ENCODE measurements around the gene PDZRN4.
"Not testable (repeated sequence)": the region's sequence is repeated elsewhere in the genome, so short reads cannot be mapped to it uniquely, and the experiment has no call there.

Gene PDZRN4

DNA sequence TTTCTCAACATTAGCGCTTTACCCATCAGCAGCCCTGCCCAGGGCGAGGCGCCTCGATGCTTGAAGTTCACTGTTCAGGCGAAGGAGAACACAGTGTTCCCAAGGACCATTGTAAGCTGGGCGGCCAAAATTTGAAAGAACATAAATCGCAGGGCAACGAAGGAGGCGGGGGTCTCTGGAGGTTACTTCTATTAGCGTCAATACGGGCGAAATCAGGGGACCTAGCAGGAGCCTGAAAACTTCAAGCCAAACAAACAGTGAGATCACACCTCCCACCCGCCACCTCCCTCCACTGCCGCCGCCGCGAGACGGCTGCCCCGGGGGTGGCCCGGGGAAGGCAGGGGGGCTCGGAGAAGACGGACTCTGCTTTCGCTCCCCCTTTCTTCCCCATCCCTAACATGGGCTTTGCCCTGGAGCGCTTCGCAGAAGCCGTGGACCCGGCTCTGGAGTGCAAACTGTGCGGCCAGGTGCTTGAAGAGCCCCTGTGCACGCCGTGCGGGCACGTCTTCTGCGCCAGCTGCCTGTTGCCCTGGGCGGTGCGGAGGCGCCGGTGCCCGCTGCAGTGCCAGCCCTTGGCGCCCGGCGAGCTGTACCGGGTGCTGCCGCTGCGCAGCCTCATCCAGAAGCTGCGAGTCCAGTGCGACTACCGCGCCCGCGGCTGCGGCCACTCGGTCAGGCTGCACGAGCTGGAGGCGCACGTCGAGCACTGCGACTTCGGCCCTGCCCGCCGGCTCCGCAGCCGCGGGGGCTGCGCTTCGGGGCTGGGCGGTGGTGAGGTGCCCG lies at the start of gene PDZRN4:
Gene PDZRN4 (plus strand): TSS at position 263 of the 783 bp plus-strand sequence.
- DNase-seq (ENCODE audit: low read depth in 1 of 2, low spot score in 1 of 2): no peak

DNA sequence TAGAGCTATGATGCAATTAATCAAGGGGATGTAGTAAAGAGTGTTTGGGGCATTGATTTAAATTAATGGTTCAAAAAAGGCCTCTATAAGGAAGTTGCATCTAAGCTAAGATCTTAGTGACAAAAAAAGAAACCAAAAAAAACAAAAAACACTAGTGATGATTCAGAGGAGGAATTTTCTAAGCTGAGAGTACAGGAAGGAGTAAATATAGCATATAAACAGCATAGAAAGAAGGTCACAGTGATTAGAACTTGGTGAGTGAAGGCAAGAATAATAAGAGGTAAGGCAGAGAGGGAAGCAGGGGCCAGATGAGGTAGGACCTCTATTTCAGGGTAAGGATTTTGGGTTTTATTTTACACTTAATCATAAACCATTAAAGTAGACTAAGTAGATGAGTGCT lies 48.0 kb upstream of the PDZRN4 start:
- no peak for DNase-seq (ENCODE audit: low read depth in 1 of 2, low spot score in 1 of 2)

DNA sequence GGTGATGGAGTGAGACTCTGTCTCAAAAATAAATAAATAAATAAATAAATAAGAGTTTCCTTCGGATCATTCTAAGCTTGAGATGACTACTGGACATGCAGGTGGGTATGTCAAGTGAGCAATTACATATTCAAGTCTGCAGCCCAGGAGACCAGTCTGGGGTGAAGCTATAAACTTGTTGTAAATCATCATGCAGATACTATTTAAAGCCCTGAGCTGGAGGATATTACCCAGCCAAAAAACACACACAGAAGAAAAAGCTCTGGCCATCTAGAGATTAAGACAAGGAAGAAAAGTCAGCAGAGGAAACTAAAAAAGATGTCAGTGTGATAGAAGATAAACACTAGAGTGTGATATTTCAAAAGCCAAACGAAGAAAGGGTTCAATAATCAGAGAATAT lies 47.0 kb upstream of the PDZRN4 start:
- no peak for DNase-seq (ENCODE audit: low read depth in 1 of 2, low spot score in 1 of 2)

DNA sequence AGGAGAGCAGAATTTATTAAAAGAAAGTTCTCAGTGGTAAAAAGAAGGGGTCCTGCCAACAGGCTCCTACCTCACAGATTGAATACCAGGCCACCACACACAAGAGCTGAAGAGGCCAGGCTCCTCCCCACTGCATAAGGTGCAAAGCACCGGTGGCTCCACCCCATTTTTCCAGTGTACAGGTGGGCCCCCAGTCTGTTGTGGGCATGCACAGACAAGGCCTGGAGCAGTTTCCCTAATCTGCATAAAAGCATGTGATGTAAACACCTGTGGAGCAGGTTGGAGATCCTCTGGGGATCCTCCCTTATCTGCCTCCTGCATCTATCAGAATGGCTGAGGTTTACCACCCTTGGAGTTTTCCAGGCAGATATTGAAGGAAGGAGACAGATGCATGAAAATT lies 45.7 kb upstream of the PDZRN4 start:
- no peak for DNase-seq (ENCODE audit: low read depth in 1 of 2, low spot score in 1 of 2)

DNA sequence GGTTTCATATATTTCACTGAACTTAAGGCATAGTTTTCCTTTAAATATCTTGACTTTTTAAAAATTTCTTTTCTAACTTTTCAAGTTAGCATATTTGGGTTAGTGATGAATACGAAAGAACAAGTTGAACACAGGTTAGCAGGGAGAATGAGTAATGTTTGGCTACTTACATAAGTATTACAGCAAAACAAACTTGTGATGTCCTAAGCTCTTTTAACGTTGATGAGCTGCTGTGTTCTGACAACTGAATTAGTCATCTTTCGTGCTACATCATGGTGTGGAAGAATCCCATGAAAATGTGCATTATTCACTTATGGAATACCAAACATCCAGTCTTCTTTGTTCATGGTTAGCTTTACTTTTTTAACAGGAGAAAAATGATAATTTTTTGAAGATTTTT lies 36.3 kb upstream of the PDZRN4 start:
- no peak for DNase-seq (ENCODE audit: low read depth in 1 of 2, low spot score in 1 of 2)

DNA sequence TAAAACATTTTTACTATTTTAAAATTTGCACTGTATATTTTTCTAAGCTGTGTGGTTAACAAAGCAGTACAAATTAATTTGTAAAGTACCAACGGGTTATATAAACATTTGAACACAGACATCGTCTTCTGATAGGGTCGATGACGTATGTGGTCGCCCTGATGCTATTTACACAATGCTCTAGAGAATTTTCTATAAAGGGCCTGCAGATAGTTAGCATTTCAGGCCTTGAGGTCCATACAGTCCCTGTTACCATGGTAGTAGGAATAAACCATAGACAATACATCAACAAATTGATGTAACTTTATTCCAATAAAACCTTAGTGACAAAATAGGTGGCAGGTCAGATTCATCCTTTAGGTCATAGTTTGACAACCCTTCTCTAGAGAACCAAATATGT lies 25.7 kb upstream of the PDZRN4 start:
- DNase-seq (ENCODE audit: low read depth in 1 of 2, low spot score in 1 of 2): no peak

DNA sequence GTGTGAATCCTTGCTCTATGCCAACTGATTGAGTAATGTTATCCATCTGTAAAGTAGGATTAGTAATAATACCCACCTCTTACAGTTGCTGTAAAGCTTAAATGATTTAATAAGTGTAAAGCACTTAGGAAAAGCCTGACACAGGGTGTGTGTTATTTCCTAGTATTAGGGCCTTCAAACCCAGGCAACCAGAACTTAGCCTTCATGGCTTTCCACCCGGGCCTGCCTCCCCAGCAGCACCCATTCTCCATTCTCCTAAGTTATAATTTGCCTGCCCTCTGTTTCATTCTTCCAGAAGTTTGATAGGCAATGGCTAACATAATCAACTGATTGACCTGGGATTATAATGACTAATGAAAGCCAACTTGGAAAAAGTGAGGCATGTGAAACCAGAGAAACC lies 20.4 kb upstream of the PDZRN4 start:
- no peak for DNase-seq (ENCODE audit: low read depth in 1 of 2, low spot score in 1 of 2)

DNA sequence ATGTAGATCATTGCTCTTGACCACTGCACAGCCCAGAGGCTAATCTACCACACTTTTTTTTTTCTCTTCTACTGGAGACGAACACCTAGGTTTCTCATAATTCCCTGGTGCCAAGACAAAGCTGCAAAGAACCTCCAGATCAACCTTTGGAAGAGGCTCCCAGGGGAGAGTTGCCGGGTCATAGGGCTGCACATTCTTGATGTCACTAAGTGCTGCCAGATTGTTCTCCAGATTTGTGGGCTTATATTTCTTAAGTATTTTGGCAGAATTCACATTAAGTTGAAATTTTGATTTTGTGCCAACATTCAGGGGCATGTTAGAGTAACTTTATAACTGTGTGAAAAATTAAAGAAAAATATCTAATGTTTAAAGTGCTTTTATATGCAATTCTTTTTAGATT lies 13.5 kb upstream of the PDZRN4 start:
- no peak for DNase-seq (ENCODE audit: low read depth in 1 of 2, low spot score in 1 of 2)

DNA sequence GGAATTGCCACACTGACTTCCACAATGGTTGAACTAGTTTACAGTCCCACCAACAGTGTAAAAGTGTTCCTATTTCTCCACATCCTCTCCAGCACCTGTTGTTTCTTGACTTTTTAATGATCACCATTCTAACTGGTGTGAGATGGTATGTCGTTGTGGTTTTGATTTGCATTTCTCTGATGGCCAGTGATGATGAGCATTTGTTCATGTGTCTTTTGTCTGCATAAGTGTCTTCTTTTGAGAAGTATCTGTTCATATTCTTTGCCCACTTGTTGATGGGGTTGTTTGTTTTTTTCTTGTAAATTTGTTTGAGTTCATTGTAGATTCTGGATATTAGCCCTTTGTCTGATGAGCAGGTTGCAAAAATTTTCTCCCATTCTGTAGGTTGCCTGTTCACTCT lies 8.6 kb upstream of the PDZRN4 start:
- DNase-seq (ENCODE audit: low read depth in 1 of 2, low spot score in 1 of 2): not testable (repeated sequence)

DNA sequence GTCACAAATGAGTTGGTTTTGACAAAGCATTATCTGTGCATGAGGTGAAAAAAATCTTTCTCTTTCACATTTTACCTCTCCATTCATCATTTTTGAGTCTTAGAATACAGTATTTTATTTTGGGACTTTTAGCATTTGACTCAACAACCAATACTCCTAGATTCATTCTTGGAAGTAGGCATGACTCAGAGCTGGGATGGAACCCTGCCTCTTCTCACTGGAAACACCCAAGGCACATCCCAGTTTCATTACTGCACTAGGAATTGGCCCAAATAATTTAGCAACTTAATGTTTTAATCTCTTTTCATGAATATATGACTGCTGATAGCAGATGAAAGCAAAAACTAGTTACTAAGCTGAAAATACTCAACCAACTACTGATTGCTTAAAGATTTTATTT lies 3.3 kb upstream of the PDZRN4 start:
- no peak for DNase-seq (ENCODE audit: low read depth in 1 of 2, low spot score in 1 of 2)

DNA sequence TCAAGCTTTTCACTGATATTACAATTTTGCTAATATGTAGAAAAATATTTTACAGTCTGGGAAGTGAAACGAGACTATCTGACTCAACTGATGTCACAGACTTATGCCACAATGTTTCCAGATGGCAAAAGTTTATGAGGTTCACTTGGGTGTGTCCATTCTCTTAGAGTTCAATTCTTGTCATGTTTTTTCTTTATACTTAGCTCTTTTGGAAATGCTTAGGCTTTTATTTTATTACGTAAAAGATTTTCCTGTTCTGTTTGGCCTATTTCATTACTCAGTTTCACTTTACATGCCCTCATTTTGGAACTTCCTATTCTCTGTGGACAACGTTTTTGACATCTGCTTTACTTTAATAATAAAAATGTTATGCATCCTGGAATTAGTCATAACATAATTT lies 2.1 kb upstream of the PDZRN4 start:
- DNase-seq (ENCODE audit: low read depth in 1 of 2, low spot score in 1 of 2): no peak

DNA sequence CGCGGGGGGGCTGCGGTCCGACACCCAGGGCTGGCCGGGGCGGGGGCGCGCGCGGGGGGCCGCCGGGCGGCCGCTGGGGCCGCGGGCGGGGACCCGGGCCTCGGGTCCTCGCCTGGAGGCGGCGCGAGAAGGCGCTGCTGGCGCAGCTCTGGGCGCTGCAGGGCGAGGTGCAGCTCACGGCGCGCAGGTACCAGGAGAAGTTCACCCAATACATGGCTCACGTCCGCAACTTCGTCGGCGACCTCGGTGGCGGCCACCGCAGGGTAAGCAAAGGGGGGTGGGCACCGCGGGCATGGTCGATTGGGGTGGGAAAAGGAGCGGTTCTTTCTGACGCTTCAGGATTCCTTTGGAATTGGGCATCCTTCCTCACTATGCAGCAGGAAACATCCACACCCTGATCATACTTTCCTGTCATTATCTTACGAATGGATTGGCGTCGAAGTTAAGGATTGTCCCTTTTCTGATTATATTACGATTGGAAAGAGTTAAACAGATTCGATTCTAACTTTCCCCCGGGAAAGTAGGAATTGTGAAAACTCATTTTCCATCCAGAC lies 798 bp downstream of the PDZRN4 start:
- DNase-seq (ENCODE audit: low read depth in 1 of 2, low spot score in 1 of 2): no peak

DNA sequence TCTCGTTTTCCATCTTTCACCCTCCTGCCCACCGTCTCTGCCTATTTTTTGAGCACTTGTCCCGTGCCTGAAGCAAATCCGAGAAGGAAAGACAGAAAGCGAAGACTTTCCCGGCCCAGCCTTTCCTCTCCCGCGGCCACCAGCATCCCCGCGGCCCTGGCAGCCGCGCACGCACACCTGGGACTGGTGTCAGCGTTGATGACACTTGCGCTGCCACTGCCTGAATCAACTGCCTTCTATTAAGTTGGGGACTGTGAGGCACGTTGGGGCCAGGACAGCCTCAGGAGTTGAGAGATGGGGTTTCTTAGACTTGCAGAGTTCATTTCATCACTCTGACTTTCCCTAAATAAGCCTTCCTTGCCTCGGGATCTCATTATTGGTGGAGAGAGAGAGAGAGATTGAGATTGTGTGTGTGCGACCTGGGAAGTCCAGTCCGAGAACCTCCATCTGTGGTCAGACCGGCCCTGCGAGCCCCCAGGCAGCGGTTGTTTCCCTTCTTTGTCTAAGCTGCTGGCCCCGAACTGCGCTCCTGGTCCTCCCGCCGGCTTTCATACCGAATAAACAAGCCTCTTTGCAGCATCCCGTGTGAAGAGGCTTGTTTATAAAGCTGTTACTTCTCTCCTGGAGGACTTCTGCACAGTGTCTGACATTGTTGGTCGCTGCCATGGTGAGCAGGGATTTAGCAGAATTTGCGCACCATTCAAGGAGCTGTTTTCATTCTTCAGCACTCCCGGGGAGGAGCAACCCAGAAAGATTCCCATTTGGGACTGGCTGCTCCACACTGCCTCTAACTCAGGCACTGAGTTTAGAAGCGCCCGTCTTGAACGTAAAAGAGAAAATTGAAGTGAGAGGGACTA lies 1.5 kb downstream of the PDZRN4 start:
- DNase-seq (ENCODE audit: low read depth in 1 of 2, low spot score in 1 of 2): no peak

DNA sequence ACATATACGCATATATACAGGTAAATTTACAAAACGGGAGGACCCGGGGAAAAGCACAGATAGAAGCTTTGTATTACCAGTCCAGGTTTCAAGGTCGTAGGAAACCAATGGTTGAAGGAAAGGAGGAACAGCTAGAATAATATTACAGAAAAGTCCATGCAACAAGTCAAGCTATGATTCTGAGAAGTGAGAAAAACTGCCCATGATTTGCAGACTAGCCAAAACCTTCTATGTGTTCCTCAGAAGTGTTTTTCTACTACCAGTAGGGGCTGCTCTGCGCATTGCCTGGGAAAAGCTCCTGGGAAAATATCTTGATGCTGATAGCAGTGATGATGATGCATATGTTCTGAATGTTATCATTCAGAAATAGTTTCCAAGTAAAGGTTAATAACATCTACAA lies 2.2 kb downstream of the PDZRN4 start:
- no peak for DNase-seq (ENCODE audit: low read depth in 1 of 2, low spot score in 1 of 2)

DNA sequence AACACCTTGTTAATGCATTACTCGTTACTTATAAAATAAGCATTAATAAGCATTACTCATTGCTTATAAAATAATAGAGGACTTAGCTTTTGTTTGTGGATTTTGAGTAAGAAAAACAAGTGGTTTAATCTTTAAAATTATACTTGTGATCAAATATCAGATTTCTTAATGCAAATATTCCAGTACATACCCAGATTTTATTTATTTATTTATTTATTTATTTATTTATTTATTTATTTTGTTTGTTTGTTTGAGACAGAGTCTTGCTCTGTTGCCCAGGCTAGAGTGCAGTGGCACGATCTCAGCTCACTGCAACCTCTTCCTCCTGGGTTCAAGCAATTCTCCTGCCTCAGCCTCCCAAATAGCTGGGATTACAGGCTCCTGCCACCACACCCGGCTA lies 3.4 kb downstream of the PDZRN4 start:
- DNase-seq (ENCODE audit: low read depth in 1 of 2, low spot score in 1 of 2): not testable (repeated sequence)

DNA sequence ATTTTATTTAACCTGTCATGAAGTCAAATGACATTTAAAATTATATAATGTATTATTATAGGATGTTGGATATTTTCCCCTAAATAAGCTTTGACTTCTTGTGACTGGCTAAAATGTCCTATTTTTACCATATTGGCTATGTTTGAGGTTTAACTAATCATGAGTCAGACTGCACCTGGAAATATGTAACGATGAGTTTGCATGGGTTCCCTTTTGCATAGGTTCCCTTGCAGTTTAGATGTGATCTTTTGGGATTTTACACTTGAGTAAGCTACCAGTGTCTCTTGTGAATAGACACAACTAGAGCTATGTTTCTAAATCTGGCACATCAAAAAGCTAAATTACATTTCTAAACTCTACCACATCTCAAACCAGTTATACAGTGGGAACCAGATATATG lies 5.2 kb downstream of the PDZRN4 start:
- no peak for DNase-seq (ENCODE audit: low read depth in 1 of 2, low spot score in 1 of 2)

DNA sequence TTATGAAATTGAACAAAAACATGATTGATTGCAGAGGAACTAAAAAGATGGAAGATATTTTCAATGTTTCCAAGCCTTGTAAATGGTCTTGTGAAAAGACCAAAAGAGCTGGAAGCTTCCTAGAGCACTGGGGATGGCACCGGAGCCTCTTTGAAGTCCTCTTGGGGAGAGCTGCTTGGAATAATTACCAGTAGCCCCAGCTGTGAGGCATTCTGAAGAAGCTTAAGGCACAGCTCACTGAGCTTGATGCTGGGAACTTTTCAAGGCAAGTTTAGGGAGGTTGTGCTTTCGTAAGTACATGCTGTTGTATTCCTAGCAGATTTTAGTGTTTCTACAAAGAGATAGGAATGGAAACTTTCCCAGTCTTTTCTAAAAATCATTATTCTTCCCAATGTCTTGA lies 13.9 kb downstream of the PDZRN4 start:
- no peak for DNase-seq (ENCODE audit: low read depth in 1 of 2, low spot score in 1 of 2)

DNA sequence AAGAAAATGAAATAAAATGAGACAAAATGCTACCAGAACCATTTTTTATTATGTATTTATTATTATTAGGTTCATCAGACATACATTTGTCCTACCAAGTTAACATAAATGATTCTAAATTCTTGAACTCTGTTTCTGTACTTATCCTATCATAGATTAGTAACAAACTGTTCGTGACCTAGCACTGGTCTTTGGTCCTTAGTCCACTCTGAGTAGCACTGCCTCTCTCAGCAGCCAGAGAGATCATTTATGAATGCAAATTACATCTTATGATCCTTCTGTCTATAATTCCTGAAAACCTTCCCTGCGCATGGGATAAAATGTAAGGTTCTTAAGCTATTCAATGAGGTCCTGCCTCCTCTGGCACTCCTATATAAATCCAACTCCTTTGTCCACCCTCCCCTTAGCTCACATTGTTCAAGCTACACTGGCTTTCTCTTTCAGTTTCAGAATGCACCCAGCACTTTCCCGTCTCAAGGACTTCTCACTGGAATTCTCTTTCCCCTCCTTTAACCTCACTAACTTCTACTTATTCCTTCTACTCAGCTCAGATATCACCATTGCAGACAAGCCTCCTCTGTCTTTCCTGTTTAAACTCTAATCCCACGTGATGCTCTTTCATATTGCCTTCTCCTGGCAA lies 17.1 kb downstream of the PDZRN4 start:
- DNase-seq (ENCODE audit: low read depth in 1 of 2, low spot score in 1 of 2): no peak

DNA sequence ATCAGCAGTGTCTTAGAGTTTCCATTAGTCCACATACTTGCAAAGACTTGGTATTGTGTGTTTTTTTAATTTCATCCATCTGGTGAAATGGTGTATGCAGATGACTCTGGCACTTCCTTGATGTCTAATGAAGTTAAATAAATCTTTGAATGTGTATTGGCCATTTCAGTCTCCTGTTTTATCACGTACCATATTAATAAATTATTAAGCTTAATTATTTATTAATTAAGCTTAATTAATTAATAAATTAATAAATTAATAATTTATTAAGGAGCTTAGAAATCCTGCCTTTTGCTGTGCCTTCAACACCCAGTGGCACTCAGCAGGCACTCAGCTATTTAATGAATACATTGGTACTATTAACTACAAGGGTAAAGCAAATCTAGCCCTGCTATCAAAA lies 18.2 kb downstream of the PDZRN4 start:
- DNase-seq (ENCODE audit: low read depth in 1 of 2, low spot score in 1 of 2): no peak

DNA sequence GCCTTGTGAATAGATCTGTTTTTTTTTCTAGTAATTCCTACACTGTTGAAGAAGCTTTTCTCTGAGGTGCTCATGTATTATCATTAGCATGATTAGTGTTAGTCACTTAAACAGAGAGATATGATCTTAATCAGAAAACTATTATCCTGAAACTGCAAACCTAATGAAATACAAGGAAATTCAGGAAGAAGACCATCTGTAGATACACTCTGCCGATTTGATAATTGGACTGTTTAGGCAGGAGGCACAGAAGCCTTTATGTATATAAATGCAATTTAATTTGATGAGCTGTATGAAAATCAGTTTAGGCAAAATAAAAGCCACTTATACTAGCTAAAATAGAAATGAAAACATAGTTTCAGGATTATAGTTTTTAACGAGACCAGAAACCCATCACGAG lies 23.3 kb downstream of the PDZRN4 start:
- no peak for DNase-seq (ENCODE audit: low read depth in 1 of 2, low spot score in 1 of 2)

DNA sequence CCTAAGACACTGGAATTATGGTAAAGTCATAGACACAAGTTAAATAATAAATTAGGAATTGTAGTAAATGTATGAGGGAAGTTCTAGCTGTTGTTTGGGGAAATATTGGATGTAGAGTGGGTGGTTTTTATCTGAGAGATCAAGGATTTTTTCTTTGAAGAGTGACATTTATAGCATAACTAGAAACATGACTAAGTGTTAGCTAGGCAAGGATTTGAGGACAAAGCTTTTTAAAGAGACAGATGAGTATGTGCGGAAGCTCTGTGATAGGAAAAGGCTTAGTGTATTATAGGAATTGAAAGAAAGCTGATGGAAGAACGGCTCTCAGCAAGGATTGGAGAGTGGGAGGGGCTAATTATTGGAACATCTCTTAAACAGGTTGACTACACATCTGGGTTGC lies 24.5 kb downstream of the PDZRN4 start:
- no peak for DNase-seq (ENCODE audit: low read depth in 1 of 2, low spot score in 1 of 2)

DNA sequence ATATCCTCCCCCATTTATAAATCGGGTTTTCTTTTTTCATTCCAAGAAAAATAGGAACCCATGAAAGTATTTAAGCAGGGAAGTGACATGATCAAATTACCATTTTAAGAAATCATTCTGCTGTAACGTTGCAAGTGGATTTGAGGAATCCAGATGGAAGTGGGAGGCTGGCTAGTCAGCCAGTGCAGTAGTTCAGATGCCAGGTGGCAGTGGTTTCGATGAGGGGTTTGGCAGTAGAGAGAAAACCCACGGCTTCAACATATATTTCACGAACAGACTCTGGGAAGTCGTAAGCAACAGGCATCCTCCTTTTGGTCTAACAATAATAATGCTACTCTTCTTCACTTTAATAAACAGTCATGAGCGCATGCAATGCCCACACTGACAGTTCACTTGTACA lies 25.0 kb downstream of the PDZRN4 start:
- no peak for DNase-seq (ENCODE audit: low read depth in 1 of 2, low spot score in 1 of 2)

Data from stimulated activated CD4-positive, alpha-beta T cell treated with anti-CD3 and anti-CD28 coated beads, Interleukin-15, amount 100 ng/mL, for 1 hour (primary cell).